ENCODE data around the gene DDX27. TPM values are rescaled to one million over a fixed set of nuclear protein-coding genes. Genes with fewer than 3 reads are reported as not detected.

DDX27 gene
- total and polyA plus RNA-seq, 2 of the 8 experiments (the other 6 are each of a cell fraction or from before 2014, with no cell fraction given) = 42.7 to 51.0 TPM

- DNase-seq (ENCODE audit: low read depth in 1 of 2, low spot score in 2 of 2) (no peak), FAIRE-seq (no peak)
- no peak overlapping the region for H2AK5ac ChIP-seq (ENCODE audit: low read depth, low read length)
- H4K20me1 ChIP-seq (replicated peaks in 1 of 2; ENCODE audit: control insufficient read depth in 1 of 2, insufficient read depth in 2 of 2, low read length in 2 of 2) = peaks cover 0 to 4% of the 10 kb centered on the region in 2 experiments
- no peaks in the 10 kb centered on the region for H3K4me1 ChIP-seq (replicated peaks in 1 of 4; ENCODE audit: control insufficient read depth in 3 of 4, insufficient read depth in 4 of 4, low read length in 3 of 4)
- no peak overlapping the region for H4K8ac ChIP-seq (ENCODE audit: extremely low read depth, insufficient read depth, low read length)
- H3K23ac ChIP-seq (ENCODE audit: insufficient read length) = no peak overlapping the region
- no peak overlapping the region for H3K18ac ChIP-seq (ENCODE audit: extremely low read depth, low read length)
- H3K9me3 ChIP-seq (ENCODE audit: insufficient read depth in 2 of 2, low read depth in 1 of 2, low read length in 1 of 2) = no peaks in the 10 kb centered on the region
- no peaks in the 10 kb centered on the region for H3K23me2 ChIP-seq (ENCODE audit: low read depth, low read length)
- H3K27me3 ChIP-seq (replicated peaks in 1 of 4; ENCODE audit: control insufficient read depth in 3 of 4, extremely low read depth in 1 of 4, insufficient read depth in 3 of 4, low read length in 3 of 4) = no peaks in the 10 kb centered on the region
- no peaks in the 10 kb centered on the region for H3K79me2 ChIP-seq (ENCODE audit: control insufficient read depth in 1 of 2, insufficient read depth in 2 of 2, low read length in 2 of 2)
- no peak overlapping the region for H2BK5ac ChIP-seq (ENCODE audit: low read depth, low read length)
- no peak overlapping the region for H4K5ac ChIP-seq (ENCODE audit: insufficient read length, low read depth, low read length)
- H2AFZ ChIP-seq (ENCODE audit: low read length) = no peak overlapping the region
- H4K91ac ChIP-seq (replicated peaks; ENCODE audit: insufficient read length, low read length) = no peak overlapping the region
- 88% methylated on average over 4 of the region's 4 CpGs; no CpG with 5 or more reads in 1 of the 2 experiments for WGBS, 2 experiments (ENCODE audit: extremely low coverage in 1 of 2, insufficient coverage in 1 of 2, insufficient read length in 1 of 2, insufficient replicate concordance in 2 of 2, low coverage in 1 of 2, low lambda C conversion rate in 2 of 2, missing lambda C conversion rate in 1 of 2)
- H2BK120ac ChIP-seq (replicated peaks; ENCODE audit: low read depth, low read length) = no peak overlapping the region
- TF ChIP-seq RAD21 (IDR thresholded peaks at IDR 0.05 in 1 of 2, conservative IDR thresholded peaks at IDR 0.05 in 1 of 2; ENCODE audit: low read depth in 2 of 2, low read length in 2 of 2) (no peak), CTBP2 (IDR thresholded peaks at IDR 0.05; ENCODE audit: borderline replicate concordance, insufficient read depth, insufficient read length, low read length) (no peak), SP1 (IDR thresholded peaks at IDR 0.05; ENCODE audit: low read depth, low read length) (no peak), E2F6 (IDR thresholded peaks at IDR 0.05) (no peak), TAF7 (optimal IDR thresholded peaks at IDR 0.05; ENCODE audit: borderline replicate concordance, low read depth, low read length) (no peak), KDM4A (IDR thresholded peaks at IDR 0.05; ENCODE audit: low read depth, low read length, severe bottlenecking) (no peak), TBP (IDR thresholded peaks at IDR 0.05; ENCODE audit: low read depth, low read length) (no peak), TCF12 (IDR thresholded peaks at IDR 0.05; ENCODE audit: low read depth, low read length) (no peak), PHF8 (conservative IDR thresholded peaks at IDR 0.05; ENCODE audit: low read depth, low read length) (no peak), EP300 (IDR thresholded peaks at IDR 0.05; ENCODE audit: borderline replicate concordance in 1 of 2, low read depth in 2 of 2, low read length in 2 of 2) (no peak), CBX8 (IDR thresholded peaks at IDR 0.05; ENCODE audit: borderline replicate concordance, low read depth, low read length) (no peak)
- H3K36me3 ChIP-seq (ENCODE audit: control insufficient read depth in 2 of 4, insufficient read depth in 4 of 4, low read length in 3 of 4) = peaks cover 41 to 80% (median 63%) of the 10 kb centered on the region in 4 experiments
- no peak overlapping the region for H3K4me3 ChIP-seq (ENCODE audit: extremely low read depth in 1 of 4, insufficient read depth in 2 of 4, low read depth in 3 of 4, low read length in 4 of 4)
- no peak overlapping the region for H2BK15ac ChIP-seq (ENCODE audit: low read length)
- H3K14ac ChIP-seq (ENCODE audit: insufficient read length) = no peak overlapping the region
- no peak overlapping the region for H3K9ac ChIP-seq (replicated peaks in 1 of 4; ENCODE audit: extremely low read depth in 1 of 4, low read depth in 3 of 4, low read length in 3 of 4)
- ChIA-PET CTCF (ENCODE audit: partially characterized antibody) (interaction anchor here (0.6 to 3.0 kb wide), 8 partner anchors 8 to 103 kb away, joined by 3 to 27 read pairs (median 4); no protein-coding TSS in a partner anchor), POLR2A (ENCODE audit: partially characterized antibody) (interaction anchor here (1.1 to 6.7 kb wide), 8 partner anchors 8 to 49 kb away, joined by 3 to 51 read pairs (median 6); partner anchors contain the start of gene ZNFX1)
- no peak overlapping the region for H2BK20ac ChIP-seq (ENCODE audit: low read length)
- no peaks in the 10 kb centered on the region for H3K79me1 ChIP-seq (ENCODE audit: low read depth, low read length)
- no peak overlapping the region for H3K56ac ChIP-seq (replicated peaks; ENCODE audit: insufficient read length, low read depth, low read length)
- H3K4ac ChIP-seq (replicated peaks; ENCODE audit: insufficient read length, low read depth, low read length) = no peak overlapping the region
- no peak overlapping the region for H2BK12ac ChIP-seq (ENCODE audit: low read depth, low read length)
- no peak overlapping the region for H3K4me2 ChIP-seq (ENCODE audit: insufficient read depth in 1 of 2, low read depth in 2 of 2, low read length in 2 of 2)
- H3K27ac ChIP-seq (ENCODE audit: low read depth, low read length) = no peak overlapping the region
Observed at GRCh38 chr20:49237531-49237930, 18.3 kb downstream of the DDX27 start.

All from H1 (cell line).